Stimulated activated CD8-positive, alpha-beta memory T cell treated with anti-CD3 and anti-CD28 coated beads, Interleukin-15, amount 100 ng/mL, for 4 hours (primary cell): Measurements from ENCODE around the gene LRRC37A.
A peak's percentile ranks its signal among the peaks of the same experiment; 100 is the strongest.
"Not testable (repeated sequence)": the region's sequence is repeated elsewhere in the genome, so short reads cannot be mapped to it uniquely, and the experiment has no call there.

Experiments
- DNase-seq, 2 donors: peaks; one replicate each; pipeline ENCODE4 v3.0.0-alpha.2; 2020; ENCODE audit warnings: low read depth in 2 of 2

LRRC37A gene

GRCh38 chr17:46294831-46295230 is at the start of gene LRRC37A:
Gene LRRC37A (plus strand): TSS chr17:46295131. CDS start chr17:46295134, 3 bp downstream.
- not testable (repeated sequence) for DNase-seq

GRCh38 chr17:46249153-46249552 is 45.8 kb upstream of the LRRC37A start:
- not testable (repeated sequence) for DNase-seq

- DNase-seq, result not testable (repeated sequence)
These were observed 42.1 kb upstream of the LRRC37A start for GRCh38 chr17:46252804-46253203.

GRCh38 chr17:46253722-46254121 is 41.2 kb upstream of the LRRC37A start:
- peak; percentile 39 to 65 for DNase-seq

DNA sequence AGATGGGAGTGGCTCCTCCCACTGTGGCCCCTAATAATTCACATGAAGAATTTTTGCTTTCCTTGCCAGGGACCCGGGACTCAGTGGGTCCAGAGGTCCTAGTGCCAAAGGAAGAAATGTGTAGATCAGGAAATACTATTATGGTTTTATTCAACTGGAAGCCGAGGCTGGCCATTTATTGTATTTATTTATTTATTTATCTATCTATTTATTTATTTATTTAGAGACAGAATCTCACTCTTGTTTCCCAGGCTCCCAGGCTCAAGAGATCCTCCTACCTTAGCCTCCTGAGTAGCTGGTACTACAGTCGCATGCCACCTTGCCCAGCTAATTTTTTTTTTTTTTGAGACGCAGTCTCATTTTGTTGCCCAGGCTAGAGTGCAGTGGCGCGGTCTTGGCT is 40.7 kb upstream of the LRRC37A start:
- not testable (repeated sequence) for DNase-seq

DNA sequence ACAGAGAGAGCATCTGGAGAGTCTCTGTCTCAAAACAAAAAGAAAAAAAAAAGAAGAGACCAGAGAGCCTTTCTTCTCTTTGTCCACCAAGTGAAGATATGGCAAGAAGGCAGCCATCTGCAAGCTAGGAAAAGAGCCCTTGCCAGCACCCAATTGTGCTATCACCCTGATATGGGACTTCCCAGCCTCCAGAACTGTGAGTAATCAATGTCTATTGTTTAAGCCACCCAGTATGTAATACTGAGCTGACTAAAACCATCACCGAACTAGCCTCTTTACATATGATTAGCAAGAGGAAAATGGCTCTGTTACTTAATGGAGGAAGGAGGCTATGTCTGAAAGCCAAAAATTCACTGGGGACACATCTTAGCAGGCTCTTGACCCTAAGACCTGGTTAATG is 38.6 kb upstream of the LRRC37A start:
- not testable (repeated sequence) for DNase-seq

- DNase-seq, result not testable (repeated sequence)
These were observed 34.9 kb upstream of the LRRC37A start for GRCh38 chr17:46259845-46260661.

- no peak for DNase-seq
These were observed 32.7 kb upstream of the LRRC37A start for GRCh38 chr17:46262271-46262670.

DNA sequence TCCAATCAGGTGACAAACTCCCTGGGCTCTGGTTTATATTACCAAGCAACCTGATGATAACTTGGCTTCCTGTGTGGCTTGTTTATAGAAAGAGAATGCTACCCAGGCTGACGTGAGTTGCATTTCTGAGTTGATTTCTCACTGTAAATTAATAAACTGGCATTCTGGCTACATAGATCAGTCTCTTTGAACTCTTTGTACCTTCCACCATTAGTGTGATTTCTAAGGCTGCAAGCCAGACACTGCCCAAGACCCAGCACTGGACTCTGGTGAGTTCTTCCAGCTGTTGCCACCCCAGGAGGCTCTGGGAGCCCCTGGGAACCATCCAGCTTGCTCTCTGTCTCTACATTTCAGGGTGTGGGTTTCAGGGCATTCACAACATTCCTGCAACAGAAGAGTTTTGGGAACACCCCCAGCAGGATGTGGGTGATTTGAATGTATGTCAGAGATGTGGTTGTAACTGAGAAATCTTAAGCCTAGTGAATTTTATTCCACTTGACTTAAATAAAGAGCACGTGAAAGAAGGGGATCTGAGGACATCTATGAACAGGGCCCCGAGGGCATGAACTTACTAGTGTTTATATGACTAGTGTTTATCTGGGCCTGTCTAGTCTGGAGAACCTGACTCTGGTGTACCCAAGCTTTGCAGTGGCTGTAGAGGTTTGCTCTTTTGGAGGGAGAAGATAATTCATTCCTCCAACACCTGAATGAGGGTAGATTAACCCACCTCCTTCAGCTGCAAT is 30.3 kb upstream of the LRRC37A start:
- DNase-seq, result no peak

DNA sequence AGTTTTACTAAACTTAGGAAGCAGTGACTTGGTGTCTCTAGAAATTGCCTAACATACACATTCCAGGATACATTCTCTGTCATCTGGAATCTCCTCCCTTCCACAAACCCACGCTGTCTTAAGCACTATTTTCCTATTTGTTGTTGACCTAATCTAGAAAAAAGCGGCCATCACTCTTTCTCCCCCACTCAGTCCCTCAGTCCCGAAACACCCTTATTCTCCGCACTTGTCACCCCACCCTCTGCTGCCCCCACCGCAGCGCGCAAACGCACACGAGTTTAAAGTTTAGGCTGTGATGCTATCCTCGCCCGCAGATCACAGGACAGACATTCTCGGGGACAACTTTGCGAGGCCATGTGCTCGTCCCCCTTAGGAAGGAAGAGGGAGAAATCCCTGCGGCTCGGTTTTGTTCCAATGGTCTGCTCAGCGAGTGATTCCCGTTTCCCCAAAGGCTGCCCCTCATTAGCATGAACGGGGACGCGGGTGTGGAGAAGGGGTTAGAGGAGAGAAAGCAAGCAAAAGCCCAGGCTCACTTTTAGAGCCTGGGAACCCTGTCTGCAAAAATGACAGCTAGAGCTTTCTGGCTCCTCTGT is 28.8 kb upstream of the LRRC37A start:
- DNase-seq, result not testable (repeated sequence)

- peak; percentile 69 to 73 for DNase-seq
These were observed 28.0 kb upstream of the LRRC37A start for GRCh38 chr17:46266656-46267544.

DNA sequence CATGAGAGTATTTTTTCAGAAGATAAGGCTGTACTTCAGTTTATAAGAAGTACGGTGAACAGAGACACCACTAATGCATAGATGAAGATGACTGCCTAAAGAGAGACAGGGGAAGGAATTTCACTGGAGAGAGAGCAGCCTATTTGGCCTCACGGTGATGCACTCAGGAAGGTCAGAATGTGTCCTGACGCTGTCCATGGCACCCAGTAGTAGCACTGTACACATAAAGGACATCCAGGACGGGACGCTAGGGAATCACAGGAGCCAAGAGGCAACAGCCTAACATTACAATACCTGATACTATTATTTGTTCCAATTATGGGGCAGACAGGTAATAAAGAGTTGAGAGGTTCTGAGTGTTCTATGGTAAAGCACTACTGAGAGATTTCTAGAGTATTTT is 24.9 kb upstream of the LRRC37A start:
- no peak for DNase-seq

DNA sequence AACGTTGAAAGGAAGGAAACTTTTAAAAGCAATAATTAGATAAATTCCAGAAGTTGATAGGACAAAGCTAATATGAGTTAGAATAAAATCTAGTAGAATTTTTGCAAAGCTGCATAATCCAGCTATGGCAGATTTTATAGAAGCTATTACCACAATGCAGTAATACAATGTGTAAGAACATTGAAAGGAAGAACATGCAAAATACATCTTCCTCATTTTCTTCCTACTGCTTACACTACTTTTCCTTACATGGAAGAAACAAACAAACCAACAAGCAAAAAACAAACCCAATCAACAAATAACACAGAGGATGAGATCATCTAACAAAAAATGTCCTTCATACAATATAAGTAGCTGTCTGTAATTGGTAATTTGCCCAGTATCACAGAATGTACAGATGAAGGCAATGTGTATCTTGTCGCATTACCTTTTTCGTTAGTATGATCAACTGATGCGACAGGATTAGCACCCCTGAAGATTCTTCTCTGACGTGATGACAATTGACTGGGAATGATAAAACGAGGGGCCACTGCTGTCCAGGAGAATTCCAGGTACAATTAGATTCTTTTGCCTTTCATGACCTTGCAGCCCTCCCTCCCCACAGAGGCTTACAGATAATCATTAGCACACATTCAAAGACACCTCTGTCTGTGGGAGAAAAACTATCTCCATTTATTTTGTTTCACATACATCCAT is 21.2 kb upstream of the LRRC37A start:
- DNase-seq, result no peak

- no peak for DNase-seq
These were observed 20.7 kb upstream of the LRRC37A start for GRCh38 chr17:46274238-46274637.

- not testable (repeated sequence) for DNase-seq
These were observed 18.0 kb upstream of the LRRC37A start for GRCh38 chr17:46276728-46277479.

DNA sequence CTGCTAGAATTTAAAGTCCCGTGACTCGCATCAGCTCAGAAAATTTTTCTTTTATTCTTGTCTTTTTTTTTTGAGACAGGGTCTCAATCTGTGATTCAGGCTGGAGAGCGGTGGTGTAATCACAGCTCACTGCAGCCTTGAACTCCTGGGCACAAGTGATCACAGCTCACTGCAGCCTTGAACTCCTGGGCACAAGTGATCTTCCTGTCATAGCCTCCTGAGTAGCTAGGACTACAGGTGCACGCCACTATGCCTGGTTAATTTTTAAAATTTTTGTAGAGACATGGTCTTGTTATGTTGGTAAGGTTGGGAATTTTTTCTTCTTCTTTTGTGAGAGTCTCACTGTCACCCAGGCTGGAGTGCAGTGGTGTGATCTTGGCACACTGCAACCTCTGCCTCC is 13.6 kb upstream of the LRRC37A start:
- DNase-seq, result not testable (repeated sequence)

GRCh38 chr17:46282635-46283034 is 12.3 kb upstream of the LRRC37A start:
- DNase-seq, result not testable (repeated sequence)

GRCh38 chr17:46284467-46284866 is 10.5 kb upstream of the LRRC37A start:
- DNase-seq, result peak in 1 of 2 donors; percentile 54

DNA sequence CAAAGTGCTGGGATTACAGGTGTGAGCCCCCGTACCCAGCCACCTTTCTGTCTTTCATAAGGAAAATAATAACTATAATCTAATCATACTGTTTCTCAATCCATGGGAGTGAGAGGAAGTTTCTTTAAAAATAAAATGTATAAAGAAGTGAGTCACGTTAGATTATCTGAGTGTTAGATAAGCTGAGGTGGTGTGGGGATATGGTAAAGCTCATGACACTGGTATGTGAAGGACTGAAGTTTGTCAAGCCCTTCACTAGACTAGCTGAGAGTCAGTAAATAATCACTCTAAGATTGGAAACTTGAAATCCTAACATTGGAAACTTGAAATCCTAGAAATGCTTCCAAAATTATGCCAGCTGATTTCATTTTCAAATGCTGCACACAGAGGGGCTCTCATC is 9.4 kb upstream of the LRRC37A start:
- not testable (repeated sequence) for DNase-seq

DNA sequence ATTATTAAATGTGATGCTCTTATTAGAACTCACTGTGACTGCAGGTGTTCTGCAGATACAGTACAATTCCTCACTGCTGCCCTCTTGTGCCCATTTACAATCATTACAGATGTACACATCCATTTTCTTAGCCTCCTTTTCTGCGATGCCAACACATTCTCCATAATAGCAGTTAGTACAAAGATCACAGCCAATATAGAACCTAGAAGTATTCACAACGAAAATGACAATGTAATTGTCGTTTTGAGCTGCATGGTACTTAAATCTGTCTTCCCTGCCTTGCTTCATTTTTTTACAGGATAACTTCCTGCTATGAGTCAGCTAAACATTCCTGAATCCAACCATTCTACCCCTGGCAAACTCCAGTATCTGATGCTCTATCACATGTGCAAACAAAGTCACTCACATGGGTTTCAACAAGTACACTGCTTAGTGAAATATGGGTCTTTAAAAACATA is 8.1 kb upstream of the LRRC37A start:
- peak in 1 of 2 donors; percentile 57 for DNase-seq
